IMR-90 (cell line): ENCODE measurements around the gene MYO9B. TPM values are rescaled to one million over a fixed set of nuclear protein-coding genes. Genes with fewer than 3 reads are reported as not detected.

Source experiments
- ATAC-seq: fragments of 200-7000 bp; cut with Tn5 transposase; 2 replicates; pipeline ENCODE4 v1.9.1; 2020; ENCODE audit warnings: low read depth, mild to moderate bottlenecking, moderate library complexity
- BruUV-seq: library from RNA; stranded (reverse); fragments of 400-500 nt; replicated peaks from 2 replicates; lab custom pipeline; 2021; lab: Mats Ljungman, UMichigan
- CTCF ChIA-PET: fragments of 300-600 bp; formaldehyde crosslinking; extraction: SDS; loops from one replicate; lab custom pipeline; 2021; ENCODE audit warnings: antibody characterized with exemption; lab: Yijun Ruan, JAX
- POLR2A ChIA-PET: fragments of 300-600 bp; sonication (Branson Sonifier 250); formaldehyde crosslinking; loops from one replicate; lab custom pipeline; 2022; ENCODE audit warnings: antibody characterized with exemption; ENCODE audit not compliant: unreplicated experiment; lab: Charles Lee
- DNase-seq: peaks from one replicate; pipeline ENCODE4 v3.0.0; 2013
- H2AFZ ChIP-seq: replicated peaks from 2 replicates; pipeline ENCODE3; 2013; ENCODE audit warnings: low read length, mild to moderate bottlenecking; ENCODE audit not compliant: poor library complexity
- H2AK5ac ChIP-seq: 2 replicates; pipeline ENCODE4 v1.6.1; 2013; ENCODE audit warnings: low read depth, low read length, inconsistent platforms
- H2AK9ac ChIP-seq: replicated peaks from 2 replicates; pipeline ENCODE3; 2013; ENCODE audit warnings: mild to moderate bottlenecking, low read depth, low read length, moderate library complexity; ENCODE audit not compliant: poor library complexity
- H2BK120ac ChIP-seq: 2 replicates; pipeline ENCODE4 v1.6.1; 2013; ENCODE audit warnings: low read depth, low read length, inconsistent platforms
- H2BK15ac ChIP-seq: 3 replicates; pipeline ENCODE4 v1.6.1; 2013; ENCODE audit warnings: low read depth, low read length, inconsistent platforms
- H2BK20ac ChIP-seq: 2 replicates; pipeline ENCODE4 v1.6.1; 2013; ENCODE audit warnings: low read depth, mild to moderate bottlenecking, inconsistent platforms, low read length, moderate library complexity
- H2BK5ac ChIP-seq: 2 replicates; pipeline ENCODE4 v1.6.1; 2013; ENCODE audit warnings: mild to moderate bottlenecking, low read depth, low read length, inconsistent platforms; ENCODE audit not compliant: poor library complexity, severe bottlenecking
- H3K14ac ChIP-seq: replicated peaks from 2 replicates; pipeline ENCODE4 v1.6.1; 2013; ENCODE audit warnings: low read depth, low read length, inconsistent platforms
- H3K18ac ChIP-seq: 2 replicates; pipeline ENCODE4 v1.6.1; 2013; ENCODE audit warnings: low read depth, low read length, control low read depth
- H3K23ac ChIP-seq: 2 replicates; pipeline ENCODE4 v1.6.1; 2013; ENCODE audit warnings: low read depth, low read length, inconsistent platforms
- H3K27ac ChIP-seq: 2 replicates; pipeline ENCODE4 v1.5.1; 2013; ENCODE audit warnings: mild to moderate bottlenecking, control low read depth, low read length; ENCODE audit not compliant: insufficient read depth
- H3K27me3 ChIP-seq: 2 replicates; pipeline ENCODE4 v1.6.1; 2013; ENCODE audit warnings: low read length; ENCODE audit not compliant: control insufficient read depth, insufficient read depth
- H3K36me3 ChIP-seq: 2 replicates; pipeline ENCODE4 v1.6.1; 2013; ENCODE audit warnings: low read length, mixed read lengths; ENCODE audit not compliant: control insufficient read depth, insufficient read depth
- H3K4ac ChIP-seq: 2 replicates; pipeline ENCODE4 v1.6.1; 2013; ENCODE audit warnings: low read depth, low read length, inconsistent platforms
- H3K4me1 ChIP-seq: 2 replicates; pipeline ENCODE4 v1.6.1; 2013; ENCODE audit warnings: low read length, mixed read lengths; ENCODE audit not compliant: control insufficient read depth, insufficient read depth
- H3K4me2 ChIP-seq: 2 replicates; pipeline ENCODE4 v1.6.1; 2013; ENCODE audit warnings: low read depth, mild to moderate bottlenecking, control low read depth, low read length, moderate library complexity
- H3K4me3 ChIP-seq: 2 replicates; pipeline ENCODE4 v1.5.1; 2013; ENCODE audit warnings: low read depth, mild to moderate bottlenecking, control low read depth, low read length, moderate library complexity; ENCODE audit not compliant: insufficient read depth
- H3K56ac ChIP-seq: 2 replicates; pipeline ENCODE4 v1.6.1; 2013; ENCODE audit warnings: low read length, inconsistent platforms; ENCODE audit not compliant: insufficient read depth; ENCODE audit errors: extremely low read depth
- H3K79me1 ChIP-seq, 2 experiments: 2 replicates each; pipeline ENCODE4 v1.6.1; 2013; ENCODE audit warnings: low read length in 2 of 2, inconsistent platforms in 1 of 2, low read depth in 1 of 2
- H3K9ac ChIP-seq: 2 replicates; pipeline ENCODE4 v1.6.1; 2013; ENCODE audit warnings: low read depth, low read length, control low read depth
- H3K9me1 ChIP-seq: 2 replicates; pipeline ENCODE4 v1.6.1; 2013; ENCODE audit warnings: low read length, inconsistent platforms; ENCODE audit not compliant: insufficient read depth
- H3K9me3 ChIP-seq: 2 replicates; pipeline ENCODE4 v1.6.1; 2013; ENCODE audit warnings: low read length; ENCODE audit not compliant: control insufficient read depth, insufficient read depth
- H4K20me1 ChIP-seq: 2 replicates; pipeline ENCODE4 v1.6.1; 2013; ENCODE audit warnings: low read length, inconsistent platforms; ENCODE audit not compliant: insufficient read depth
- H4K5ac ChIP-seq: 2 replicates; pipeline ENCODE4 v1.6.1; 2013; ENCODE audit warnings: mild to moderate bottlenecking, low read depth, low read length, control low read depth
- H4K8ac ChIP-seq, 2 experiments: 2 replicates each; pipeline ENCODE4 v1.6.1; 2013; ENCODE audit warnings: low read depth in 2 of 2, low read length in 2 of 2, control low read depth in 1 of 2, inconsistent platforms in 1 of 2
- H4K91ac ChIP-seq: 2 replicates; pipeline ENCODE4 v1.6.1; 2013; ENCODE audit warnings: low read depth, low read length, inconsistent platforms; ENCODE audit not compliant: insufficient read depth
- MAFK ChIP-seq: IDR thresholded peaks from 2 replicates; pipeline ENCODE4 v1.6.1; 2012; ENCODE audit warnings: low read depth, low read length, improper control_type of control experiment
- MXI1 ChIP-seq: IDR thresholded peaks from 2 replicates; pipeline ENCODE4 v1.6.1; 2012; ENCODE audit warnings: low read depth, mild to moderate bottlenecking, low read length, moderate library complexity, borderline replicate concordance
- NFE2L2 ChIP-seq: fragments of 150-350 bp; IDR thresholded peaks from 2 replicates; pipeline ENCODE4 v1.6.1; 2016; ENCODE audit warnings: low read depth, mild to moderate bottlenecking, low read length
- SMC3 ChIP-seq: fragments of 150-350 bp; IDR thresholded peaks from 2 replicates; pipeline ENCODE4 v1.6.1; 2016; ENCODE audit warnings: low read depth, mild to moderate bottlenecking, antibody characterized with exemption, low read length, moderate library complexity
- WGBS, 2 experiments: methylation state at CpG; one replicate each; pipeline versions ENCODE4 v1.1.5 to v1.1.7; 2013; ENCODE audit warnings: missing lambda C conversion rate in 2 of 2; ENCODE audit not compliant: insufficient read length in 1 of 2; ENCODE audit errors: extremely low coverage in 2 of 2; 5-methylcytosine and 5-hydroxymethylcytosine counted together
- dilution Hi-C: fragments of 300-500 bp; cut with HindIII; formaldehyde crosslinking; loops from one replicate; pipeline ENCODE4 v1.14.3; 2018; ENCODE audit warnings: low sequenced_read_pairs; ENCODE audit not compliant: unreplicated experiment
- in situ Hi-C: fragments of 300-500 bp; cut with MboI; formaldehyde crosslinking; loops from 3 replicates; pipeline ENCODE4 v1.14.3; 2019; ENCODE audit warnings: low sequenced_read_pairs, inconsistent platforms, mixed read lengths
- intact Hi-C: fragments of 100-400 bp; cut with micrococcal nuclease; formaldehyde crosslinking; loops from 2 replicates; pipeline ENCODE4 v1.10.0; 2022
- polyA plus RNA-seq, 3 experiments: library from polyadenylated mRNA; depleted of rRNA; stranded (reverse); fragments of >200 nt; gene quantifications; 2 replicates each; pipeline ENCODE4 v1.2.3, GENCODE V29; 2012; ENCODE audit warnings: low replicate concordance in 1 of 3
- total RNA-seq: library from RNA; depleted of rRNA; stranded (reverse); fragments of >200 nt; gene quantifications from 2 replicates; pipeline ENCODE4 v1.2.3, GENCODE V29; 2012

The MYO9B gene
- total and polyA plus RNA-seq, 2 of the 4 experiments (the other 2 are of a cell fraction): 61.8 to 77.8 TPM

DNA sequence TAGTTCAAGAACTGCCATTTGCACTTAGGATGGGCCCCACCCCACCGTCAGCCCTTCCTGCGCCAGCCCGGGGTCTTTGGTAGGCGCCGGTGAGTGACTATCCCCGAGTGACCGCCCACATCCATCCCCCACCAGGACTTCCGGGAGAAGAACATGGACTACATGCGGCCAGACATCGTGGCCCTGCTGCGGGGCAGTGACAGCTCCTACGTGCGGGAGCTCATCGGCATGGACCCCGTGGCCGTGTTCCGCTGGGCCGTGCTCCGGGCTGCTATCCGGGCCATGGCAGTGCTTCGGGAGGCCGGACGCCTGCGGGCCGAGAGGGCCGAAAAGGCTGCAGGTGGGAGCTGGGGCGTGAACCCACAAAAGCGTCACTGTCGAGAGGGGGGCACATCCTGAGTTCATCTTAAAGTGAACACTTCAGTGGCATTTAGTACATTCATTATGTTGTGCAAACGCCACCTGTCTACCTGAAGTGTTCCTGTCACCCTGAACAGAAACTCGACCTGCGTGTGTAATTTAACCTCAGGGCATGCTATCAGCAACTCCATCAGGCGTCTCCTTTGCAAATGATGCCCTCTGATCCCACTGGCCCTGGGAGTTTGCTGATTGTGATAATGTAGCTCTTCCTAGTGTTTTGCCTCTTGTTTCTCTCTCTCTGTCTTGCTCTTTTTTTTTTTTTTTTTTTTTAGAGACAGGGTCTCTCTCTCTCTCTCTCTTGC lies 97.2 kb downstream of the MYO9B start:
- Histone ChIP-seq H4K5ac (no peak overlapping the region), H3K23ac (no peak overlapping the region), H3K4ac (no peak overlapping the region), H2BK20ac (no peak overlapping the region), H3K9me1 (peaks cover 3% of the 10 kb centered on the region; the same call in 1 of the 2 replicates), H2BK5ac (no peak overlapping the region), H3K18ac (no peak overlapping the region), H2BK120ac (no peak overlapping the region), H4K20me1 (peaks cover 9% of the 10 kb centered on the region; the same call in 1 of the 2 replicates), H3K79me1 (peaks cover 14 to 23% of the 10 kb centered on the region in 2 experiments; a peak in 2 of 4 replicates), H3K4me1 (peaks cover 4% of the 10 kb centered on the region; the same call in 1 of the 2 replicates), H2AFZ (no peak overlapping the region), H3K27me3 (no peaks in the 10 kb centered on the region), H3K27ac (no peak overlapping the region), H3K4me2 (no peak overlapping the region), H3K4me3 (no peak overlapping the region), H3K9ac (no peak overlapping the region), H3K9me3 (no peaks in the 10 kb centered on the region), H4K91ac (no peak overlapping the region), H3K56ac (no peak overlapping the region), H2AK5ac (no peak overlapping the region), H4K8ac (no peak overlapping the region), H2AK9ac (no peak overlapping the region), H2BK15ac (no peak overlapping the region), H3K14ac (no peak overlapping the region), H3K36me3 (peaks cover 70% of the 10 kb centered on the region)
- ChIA-PET CTCF (interaction anchor here (0.6 kb wide), 1 partner anchor 45 kb away, joined by 4 read pairs; no protein-coding TSS in a partner anchor), POLR2A (no interaction called here)
- ATAC-seq (no peak), DNase-seq (no peak)
- in situ Hi-C loops: no loop called here
- BruUV-seq: no TSS peak
- intact Hi-C loops: no loop called here
- WGBS, 2 experiments: 95% methylated on average over 26 of the region's 33 CpGs; no CpG with 5 or more reads in 1 of the 2 experiments
- TF ChIP-seq NFE2L2: no peak
- TF ChIP-seq MXI1: no peak
- TF ChIP-seq SMC3: no peak
- no peak for TF ChIP-seq MAFK
- dilution Hi-C loops: no loop called here
